Measurements from ENCODE around the gene PFKM.
A peak's percentile ranks its signal among the peaks of the same experiment; 100 is the strongest.

PFKM gene

GRCh38 chr12:48185181-48185919 is 66.2 kb downstream of the PFKM start:
- no peak for DNase-seq (ENCODE audit: low read depth in 1 of 2, low spot score in 1 of 2)

DNA sequence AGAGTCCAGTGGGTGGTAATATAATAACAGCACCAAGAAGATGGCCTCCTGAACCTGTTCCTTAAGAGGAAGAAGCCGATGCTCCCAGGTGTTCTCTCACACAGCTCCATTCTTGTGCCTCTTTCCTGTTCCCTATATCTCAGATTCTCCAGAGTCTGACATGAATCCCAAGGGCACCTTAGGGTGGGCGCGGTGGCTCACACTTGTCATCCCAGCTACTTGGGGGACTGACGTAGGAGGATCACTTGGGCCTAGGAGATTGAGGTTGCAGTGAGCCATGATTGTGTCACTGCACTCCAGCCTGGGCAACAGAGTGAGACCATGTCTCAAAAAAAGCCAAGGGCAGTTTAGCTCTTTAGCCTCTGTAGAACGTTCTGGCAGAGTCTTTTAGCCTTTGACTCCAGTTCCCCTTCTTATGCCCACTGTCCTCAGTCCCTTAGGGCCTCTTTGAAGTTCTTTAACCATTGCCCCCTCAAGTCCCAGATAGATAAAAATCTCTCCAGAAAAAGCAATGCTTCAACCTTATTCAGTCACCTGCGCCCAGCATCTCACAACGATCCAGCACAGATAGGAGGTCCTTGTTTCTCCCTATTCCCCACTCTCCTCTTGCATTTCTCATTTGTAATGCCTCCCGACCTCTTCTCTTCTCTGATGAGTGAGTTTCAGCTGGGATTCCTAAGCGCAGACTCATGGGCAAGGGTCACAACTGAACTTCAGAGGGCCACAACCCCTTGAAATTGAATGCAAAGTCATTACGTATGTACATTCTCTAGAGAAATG is 68.9 kb downstream of the PFKM start:
- no peak for DNase-seq (ENCODE audit: low read depth in 1 of 2, low spot score in 1 of 2)

- DNase-seq (ENCODE audit: low read depth in 1 of 2, low spot score in 1 of 2) = peak; percentile 44 to 47
These were observed 70.4 kb downstream of the PFKM start for GRCh38 chr12:48189331-48190125.

- no peak for DNase-seq (ENCODE audit: low read depth in 1 of 2, low spot score in 1 of 2)
These were observed 71.9 kb downstream of the PFKM start for GRCh38 chr12:48191096-48191495.

DNA sequence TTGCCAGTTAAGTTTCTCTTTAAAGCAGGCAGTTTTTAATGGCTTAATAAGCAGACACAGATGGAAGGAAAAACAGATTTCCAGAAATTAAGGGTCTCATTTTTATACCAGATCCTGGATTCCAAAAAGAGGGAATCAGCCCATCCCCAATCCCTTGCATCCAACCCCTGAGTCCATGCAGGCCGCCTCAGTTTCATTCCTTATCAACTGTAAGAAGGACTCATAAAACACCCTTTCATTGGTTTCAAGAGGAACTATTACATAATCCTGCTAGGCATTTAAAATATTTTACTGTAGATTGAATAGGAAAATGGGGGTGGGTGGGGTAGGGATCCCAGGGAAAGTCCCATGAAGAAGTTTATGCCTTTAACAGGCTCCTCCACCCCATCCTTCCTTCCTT is 73.7 kb downstream of the PFKM start:
- DNase-seq (ENCODE audit: low read depth in 1 of 2, low spot score in 1 of 2) = no peak

- DNase-seq (ENCODE audit: low read depth in 1 of 2, low spot score in 1 of 2) = no peak
These were observed 74.5 kb downstream of the PFKM start for GRCh38 chr12:48193623-48194022.

DNA sequence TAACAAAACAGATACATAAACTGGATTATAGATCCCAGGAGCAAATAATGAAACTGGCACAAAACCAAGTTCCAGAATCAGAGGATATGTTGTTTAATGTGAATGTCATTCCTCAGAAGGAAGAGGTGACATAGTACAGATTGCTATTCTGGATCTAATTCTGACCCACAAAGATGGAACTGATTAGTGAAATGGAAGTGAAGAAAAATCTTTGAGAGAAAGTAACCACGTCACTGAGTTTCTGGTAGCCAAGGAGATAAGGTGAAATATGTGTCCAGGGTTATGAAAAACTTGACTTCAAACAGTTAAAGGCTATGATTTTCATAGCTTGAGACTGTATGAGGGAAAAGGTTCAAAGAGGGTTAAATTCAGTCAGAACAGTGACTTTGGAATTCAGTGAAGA is 75.6 kb downstream of the PFKM start:
- no peak for DNase-seq (ENCODE audit: low read depth in 1 of 2, low spot score in 1 of 2)

All from stimulated activated CD4-positive, alpha-beta T cell treated with anti-CD3 and anti-CD28 coated beads, Interleukin-15, amount 100 ng/mL, for 1 hour (primary cell).